BE2C (cell line): ENCODE results near the gene OR4D1.
A peak's percentile ranks its signal among the peaks of the same experiment; 100 is the strongest.

Experiments
- DNase-seq: peaks from one replicate; pipeline ENCODE4 v3.0.0-alpha.2; 2020
- H3K27me3 ChIP-seq: fragments of 250-450 bp; sonication (Bioruptor Pico); 2 replicates; pipeline ENCODE4 v1.5.1; 2020; ENCODE audit warnings: mild to moderate bottlenecking
- H3K36me3 ChIP-seq: fragments of 250-450 bp; sonication (Bioruptor Pico); 2 replicates; pipeline ENCODE4 v1.5.1; 2020; ENCODE audit warnings: mild to moderate bottlenecking
- H3K4me1 ChIP-seq: fragments of 250-450 bp; sonication (Bioruptor Pico); 2 replicates; pipeline ENCODE4 v1.5.1; 2020
- H3K4me3 ChIP-seq: 2 replicates; pipeline ENCODE4 v1.5.1; 2011; ENCODE audit warnings: low read depth, low read length
- H3K9me3 ChIP-seq: fragments of 250-450 bp; sonication (Bioruptor Pico); 2 replicates; pipeline ENCODE4 v1.5.1; 2020
- TF ChIP-seq, protein P1 (sequence below): IDR thresholded peaks from 2 replicates; pipeline ENCODE4 v1.5.1; 2012; ENCODE audit warnings: mild to moderate bottlenecking, low read depth, low read length

OR4D1 gene

DNA sequence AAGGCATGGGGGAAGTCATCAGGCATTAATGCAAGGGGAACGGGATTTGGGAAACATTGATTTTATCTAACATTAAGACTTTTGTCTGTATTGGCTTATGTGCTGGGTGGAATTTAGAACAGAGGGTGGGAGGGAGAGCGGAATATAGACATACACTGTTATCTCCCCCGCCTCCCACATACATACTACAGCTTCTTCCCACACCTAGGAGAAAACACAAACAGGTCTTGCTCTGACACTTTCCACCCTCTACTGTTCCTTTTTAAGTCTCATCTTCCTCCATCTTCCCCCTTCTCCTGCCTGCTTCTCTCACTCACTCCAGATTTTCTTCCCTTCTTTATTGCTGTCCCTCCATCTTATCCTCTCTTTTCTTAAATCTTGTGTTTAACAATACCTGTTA lies 425 bp downstream of the OR4D1 start:
- H3K36me3 ChIP-seq = no peaks in the 10 kb centered on the region
- H3K4me3 ChIP-seq = no peak overlapping the region
- no peaks in the 10 kb centered on the region; the same call in 1 of the 2 replicates for H3K9me3 ChIP-seq
- H3K4me1 ChIP-seq = no peaks in the 10 kb centered on the region
- H3K27me3 ChIP-seq = peaks cover 85% of the 10 kb centered on the region
- DNase-seq = no peak
- TF ChIP-seq, protein P1, sequence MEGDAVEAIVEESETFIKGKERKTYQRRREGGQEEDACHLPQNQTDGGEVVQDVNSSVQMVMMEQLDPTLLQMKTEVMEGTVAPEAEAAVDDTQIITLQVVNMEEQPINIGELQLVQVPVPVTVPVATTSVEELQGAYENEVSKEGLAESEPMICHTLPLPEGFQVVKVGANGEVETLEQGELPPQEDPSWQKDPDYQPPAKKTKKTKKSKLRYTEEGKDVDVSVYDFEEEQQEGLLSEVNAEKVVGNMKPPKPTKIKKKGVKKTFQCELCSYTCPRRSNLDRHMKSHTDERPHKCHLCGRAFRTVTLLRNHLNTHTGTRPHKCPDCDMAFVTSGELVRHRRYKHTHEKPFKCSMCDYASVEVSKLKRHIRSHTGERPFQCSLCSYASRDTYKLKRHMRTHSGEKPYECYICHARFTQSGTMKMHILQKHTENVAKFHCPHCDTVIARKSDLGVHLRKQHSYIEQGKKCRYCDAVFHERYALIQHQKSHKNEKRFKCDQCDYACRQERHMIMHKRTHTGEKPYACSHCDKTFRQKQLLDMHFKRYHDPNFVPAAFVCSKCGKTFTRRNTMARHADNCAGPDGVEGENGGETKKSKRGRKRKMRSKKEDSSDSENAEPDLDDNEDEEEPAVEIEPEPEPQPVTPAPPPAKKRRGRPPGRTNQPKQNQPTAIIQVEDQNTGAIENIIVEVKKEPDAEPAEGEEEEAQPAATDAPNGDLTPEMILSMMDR = no peak

DNA sequence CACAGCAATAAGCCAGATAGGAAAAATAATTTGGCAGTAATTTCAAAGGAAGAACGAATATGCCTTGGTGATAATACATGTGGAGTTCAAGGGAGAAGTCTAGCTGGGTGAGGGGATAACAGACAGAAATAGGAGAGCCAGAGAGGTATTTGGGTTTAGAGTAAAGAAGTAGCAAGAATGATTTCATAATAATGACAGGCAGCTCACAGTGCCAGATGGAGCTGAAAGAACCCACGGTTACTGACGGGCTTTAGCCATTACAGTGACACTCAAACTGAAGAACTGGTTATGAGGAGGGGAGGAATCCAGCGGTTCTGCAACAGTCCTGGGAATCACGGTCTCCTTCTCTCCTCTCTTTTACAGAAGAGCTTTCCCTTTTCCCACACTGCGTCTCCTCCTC lies 2.2 kb downstream of the OR4D1 start:
- no peak overlapping the region for H3K4me3 ChIP-seq
- no peaks in the 10 kb centered on the region for H3K36me3 ChIP-seq
- H3K27me3 ChIP-seq = peaks cover 87% of the 10 kb centered on the region
- no peaks in the 10 kb centered on the region for H3K9me3 ChIP-seq
- no peak for DNase-seq
- H3K4me1 ChIP-seq = no peaks in the 10 kb centered on the region
- TF ChIP-seq, protein P1 = no peak

GRCh38 chr17:58153046-58153445 lies 4.9 kb downstream of the OR4D1 start:
- TF ChIP-seq, protein P1 = no peak
- Histone ChIP-seq H3K27me3 (peaks cover 86% of the 10 kb centered on the region), H3K4me1 (no peaks in the 10 kb centered on the region), H3K9me3 (no peaks in the 10 kb centered on the region), H3K4me3 (no peak overlapping the region), H3K36me3 (no peaks in the 10 kb centered on the region)
- DNase-seq = no peak

GRCh38 chr17:58153671-58154070 lies 5.5 kb downstream of the OR4D1 start:
- H3K4me3 ChIP-seq = no peak overlapping the region
- no peak for DNase-seq
- TF ChIP-seq, protein P1 = no peak
- no peaks in the 10 kb centered on the region for H3K36me3 ChIP-seq
- H3K27me3 ChIP-seq = peaks cover 82% of the 10 kb centered on the region
- no peaks in the 10 kb centered on the region for H3K9me3 ChIP-seq
- H3K4me1 ChIP-seq = no peaks in the 10 kb centered on the region

DNA sequence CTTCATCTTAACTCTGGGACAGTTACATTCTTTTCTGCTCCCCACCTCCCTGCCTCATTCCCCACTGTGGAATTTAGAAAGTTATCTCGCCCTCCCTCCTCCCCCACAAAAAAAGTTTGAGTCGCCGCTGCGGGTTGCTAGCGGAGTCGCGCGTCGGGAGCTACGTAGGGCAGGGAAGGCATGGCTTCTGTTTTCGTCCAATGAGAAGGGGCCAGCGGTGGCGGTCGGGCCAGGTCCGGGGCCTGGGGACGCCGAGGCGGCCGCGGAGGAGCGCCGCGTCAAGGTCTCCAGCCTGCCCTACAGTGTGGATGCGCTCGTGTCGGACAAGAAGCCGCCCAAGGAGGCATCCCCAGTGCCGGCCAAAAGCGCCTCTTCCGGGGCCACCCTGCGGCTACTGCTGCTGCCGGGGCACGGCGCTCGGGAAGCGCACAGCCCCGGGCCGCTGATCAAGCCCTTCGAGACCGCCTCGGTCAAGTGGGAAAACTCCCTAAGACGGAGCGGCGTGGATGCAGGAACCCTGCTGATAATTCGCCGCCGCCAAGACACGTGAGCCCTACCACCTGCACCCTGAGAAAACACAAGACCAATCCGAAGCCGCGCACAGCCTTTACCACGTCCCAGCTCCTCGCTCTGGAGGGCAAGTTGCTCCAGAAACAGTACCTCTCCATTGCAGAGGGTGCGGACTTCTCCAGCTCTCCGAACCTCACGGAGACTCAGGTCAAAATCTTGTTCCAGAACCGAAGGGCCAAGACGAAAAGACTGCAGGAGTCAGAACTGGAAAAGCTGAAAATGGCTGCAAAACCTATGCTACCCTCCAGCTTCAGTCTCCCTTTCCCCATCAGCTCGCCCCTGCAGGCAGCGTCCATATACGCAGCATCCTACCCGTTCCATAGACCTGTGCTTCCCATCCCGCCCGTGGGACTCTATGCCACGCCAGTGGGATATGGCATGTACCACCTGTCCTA lies 8.9 kb downstream of the OR4D1 start:
- peak overlapping the region; percentile 51 for H3K4me3 ChIP-seq
- no peaks in the 10 kb centered on the region for H3K36me3 ChIP-seq
- H3K9me3 ChIP-seq = no peaks in the 10 kb centered on the region
- TF ChIP-seq, protein P1 = 0 out of 2 replicates have a peak, but pooled peaks have one; percentile 1
- H3K4me1 ChIP-seq = no peaks in the 10 kb centered on the region
- peaks cover 84% of the 10 kb centered on the region for H3K27me3 ChIP-seq
- peak; percentile 45 for DNase-seq

DNA sequence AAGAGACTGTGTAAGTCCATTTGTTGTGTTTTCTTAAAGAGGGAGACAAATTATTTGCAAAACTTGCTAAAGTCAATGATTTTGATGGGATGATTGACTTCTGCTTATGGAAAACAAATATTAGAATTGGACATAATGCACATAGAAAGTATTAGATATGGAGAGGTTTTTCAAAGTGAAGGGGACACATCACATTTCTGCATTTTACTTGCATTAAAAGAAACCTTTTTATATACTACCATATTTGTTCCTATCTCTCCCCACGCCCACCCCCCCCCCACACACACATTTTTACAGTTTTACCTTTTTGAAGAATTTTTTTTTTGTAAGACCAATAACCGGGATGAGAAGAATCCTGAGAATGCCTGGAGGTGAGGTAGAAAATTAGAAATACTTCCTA lies 10.0 kb downstream of the OR4D1 start:
- DNase-seq = no peak
- Histone ChIP-seq H3K36me3 (no peaks in the 10 kb centered on the region), H3K4me1 (no peaks in the 10 kb centered on the region), H3K9me3 (no peaks in the 10 kb centered on the region), H3K4me3 (no peak overlapping the region), H3K27me3 (peaks cover 83% of the 10 kb centered on the region)
- TF ChIP-seq, protein P1 = no peak
